DOHH2 (cell line): ENCODE results near the gene COPZ1.
A peak's percentile ranks its signal among the peaks of the same experiment; 100 is the strongest.

Experiments
- H3F3A ChIP-seq: fragments of 200-600 bp; sonication (generic), shearing (Covaris generic); 2 replicates; pipeline ENCODE4 v1.6.0; 2016; ENCODE audit warnings: antibody characterized with exemption, mild to moderate bottlenecking; ENCODE audit not compliant: control insufficient read depth, insufficient read depth
- H3K27ac ChIP-seq: fragments of 200-600 bp; sonication (generic); 2 replicates; pipeline ENCODE4 v1.5.1; 2014; ENCODE audit warnings: low read depth, mild to moderate bottlenecking, low read length, moderate library complexity
- H3K27me3 ChIP-seq: fragments of 200-600 bp; sonication (generic); 2 replicates; pipeline ENCODE4 v1.6.1; 2014; ENCODE audit warnings: mild to moderate bottlenecking, low read length, mixed read lengths; ENCODE audit not compliant: control insufficient read depth
- H3K36me3 ChIP-seq: fragments of 200-600 bp; sonication (generic); 2 replicates; pipeline ENCODE4 v1.6.1; 2014; ENCODE audit warnings: mild to moderate bottlenecking, low read length, moderate library complexity, mixed read lengths; ENCODE audit not compliant: control insufficient read depth
- H3K4me1 ChIP-seq: fragments of 200-600 bp; sonication (generic); 2 replicates; pipeline ENCODE4 v1.6.1; 2014; ENCODE audit warnings: mild to moderate bottlenecking, low read length, mixed read lengths; ENCODE audit not compliant: control insufficient read depth
- H3K4me2 ChIP-seq: fragments of 200-600 bp; sonication (generic); 2 replicates; pipeline ENCODE4 v1.6.0; 2014; ENCODE audit warnings: mild to moderate bottlenecking, low read length, moderate library complexity
- H3K4me3 ChIP-seq: fragments of 200-600 bp; sonication (generic); 2 replicates; pipeline ENCODE4 v1.5.1; 2014; ENCODE audit warnings: mild to moderate bottlenecking, low read length, mixed read lengths
- H3K79me2 ChIP-seq: fragments of 200-600 bp; sonication (generic); 2 replicates; pipeline ENCODE4 v1.6.1; 2014; ENCODE audit warnings: mild to moderate bottlenecking, low read length, mixed read lengths; ENCODE audit not compliant: control insufficient read depth
- H3K9me2 ChIP-seq: fragments of 200-600 bp; sonication (generic); replicated peaks from 2 replicates; pipeline ENCODE4 v1.6.1; 2014; ENCODE audit warnings: mild to moderate bottlenecking, low read length, mixed read lengths; ENCODE audit not compliant: control insufficient read depth
- H3K9me3 ChIP-seq: fragments of 200-600 bp; sonication (generic); 2 replicates; pipeline ENCODE4 v1.6.1; 2014; ENCODE audit warnings: antibody characterized with exemption, low read length, mixed read lengths; ENCODE audit not compliant: control insufficient read depth, insufficient read depth
- H4K20me1 ChIP-seq: fragments of 200-600 bp; sonication (generic); 2 replicates; pipeline ENCODE4 v1.6.0; 2014; ENCODE audit warnings: low read depth, mild to moderate bottlenecking, antibody characterized with exemption, low read length, moderate library complexity; ENCODE audit not compliant: control insufficient read depth, insufficient read depth
- EZH2phosphoT487 ChIP-seq: fragments of 200-600 bp; sonication (generic); IDR thresholded peaks from 2 replicates; pipeline ENCODE4 v1.6.1; 2017; ENCODE audit warnings: borderline replicate concordance, mild to moderate bottlenecking, antibody characterized with exemption, low read length, moderate library complexity, mixed read lengths
- TF ChIP-seq, protein P1 (sequence below): fragments of 200-600 bp; sonication (generic); IDR thresholded peaks from one replicate; pipeline ENCODE4 v1.5.1; 2014; ENCODE audit warnings: antibody characterized with exemption, mild to moderate bottlenecking, low read depth, low read length; ENCODE audit not compliant: poor library complexity, severe bottlenecking

COPZ1 gene

DNA sequence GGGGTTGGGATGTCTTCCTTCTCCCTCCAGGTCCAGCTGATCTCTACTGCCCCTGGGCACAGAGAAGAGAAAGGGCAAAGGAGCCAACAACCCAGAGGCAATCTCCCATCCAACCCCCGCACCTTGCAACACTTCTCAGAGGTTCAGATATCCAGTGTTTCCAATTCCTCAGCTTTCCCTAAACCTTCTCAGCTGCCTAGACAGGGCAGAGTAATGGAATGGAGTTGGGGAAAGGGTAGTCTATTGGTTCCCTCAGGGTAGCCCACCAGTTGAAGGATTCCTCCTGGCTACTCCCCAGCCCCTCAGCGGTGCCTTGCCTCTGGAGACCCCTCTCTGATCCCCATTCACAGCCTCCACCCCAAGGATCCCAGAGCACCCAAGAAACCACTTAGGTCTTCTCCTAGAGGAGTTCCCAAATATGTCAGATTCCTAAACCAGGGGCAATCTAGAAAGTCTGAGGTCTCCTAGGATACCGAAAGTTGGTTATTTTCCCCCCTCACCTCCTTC is 24.7 kb upstream of the COPZ1 start:
- H3K27ac ChIP-seq: no peak overlapping the region
- H4K20me1 ChIP-seq: 0 out of 2 replicates have a peak, but pooled peaks cover 3% of the 10 kb centered on the region
- peaks cover 6% of the 10 kb centered on the region for H3K4me1 ChIP-seq
- H3K4me2 ChIP-seq: peak overlapping the region; percentile 16; the same call in 1 of the 2 replicates
- H3K9me2 ChIP-seq: no peaks in the 10 kb centered on the region
- peaks cover 62% of the 10 kb centered on the region for H3K27me3 ChIP-seq
- no peaks in the 10 kb centered on the region for H3K36me3 ChIP-seq
- no peaks in the 10 kb centered on the region for H3K79me2 ChIP-seq
- H3F3A ChIP-seq: no peaks in the 10 kb centered on the region
- TF ChIP-seq, protein P1, sequence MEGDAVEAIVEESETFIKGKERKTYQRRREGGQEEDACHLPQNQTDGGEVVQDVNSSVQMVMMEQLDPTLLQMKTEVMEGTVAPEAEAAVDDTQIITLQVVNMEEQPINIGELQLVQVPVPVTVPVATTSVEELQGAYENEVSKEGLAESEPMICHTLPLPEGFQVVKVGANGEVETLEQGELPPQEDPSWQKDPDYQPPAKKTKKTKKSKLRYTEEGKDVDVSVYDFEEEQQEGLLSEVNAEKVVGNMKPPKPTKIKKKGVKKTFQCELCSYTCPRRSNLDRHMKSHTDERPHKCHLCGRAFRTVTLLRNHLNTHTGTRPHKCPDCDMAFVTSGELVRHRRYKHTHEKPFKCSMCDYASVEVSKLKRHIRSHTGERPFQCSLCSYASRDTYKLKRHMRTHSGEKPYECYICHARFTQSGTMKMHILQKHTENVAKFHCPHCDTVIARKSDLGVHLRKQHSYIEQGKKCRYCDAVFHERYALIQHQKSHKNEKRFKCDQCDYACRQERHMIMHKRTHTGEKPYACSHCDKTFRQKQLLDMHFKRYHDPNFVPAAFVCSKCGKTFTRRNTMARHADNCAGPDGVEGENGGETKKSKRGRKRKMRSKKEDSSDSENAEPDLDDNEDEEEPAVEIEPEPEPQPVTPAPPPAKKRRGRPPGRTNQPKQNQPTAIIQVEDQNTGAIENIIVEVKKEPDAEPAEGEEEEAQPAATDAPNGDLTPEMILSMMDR: no peak
- no peak for TF ChIP-seq EZH2phosphoT487
- H3K4me3 ChIP-seq: no peak overlapping the region
- no peaks in the 10 kb centered on the region for H3K9me3 ChIP-seq

DNA sequence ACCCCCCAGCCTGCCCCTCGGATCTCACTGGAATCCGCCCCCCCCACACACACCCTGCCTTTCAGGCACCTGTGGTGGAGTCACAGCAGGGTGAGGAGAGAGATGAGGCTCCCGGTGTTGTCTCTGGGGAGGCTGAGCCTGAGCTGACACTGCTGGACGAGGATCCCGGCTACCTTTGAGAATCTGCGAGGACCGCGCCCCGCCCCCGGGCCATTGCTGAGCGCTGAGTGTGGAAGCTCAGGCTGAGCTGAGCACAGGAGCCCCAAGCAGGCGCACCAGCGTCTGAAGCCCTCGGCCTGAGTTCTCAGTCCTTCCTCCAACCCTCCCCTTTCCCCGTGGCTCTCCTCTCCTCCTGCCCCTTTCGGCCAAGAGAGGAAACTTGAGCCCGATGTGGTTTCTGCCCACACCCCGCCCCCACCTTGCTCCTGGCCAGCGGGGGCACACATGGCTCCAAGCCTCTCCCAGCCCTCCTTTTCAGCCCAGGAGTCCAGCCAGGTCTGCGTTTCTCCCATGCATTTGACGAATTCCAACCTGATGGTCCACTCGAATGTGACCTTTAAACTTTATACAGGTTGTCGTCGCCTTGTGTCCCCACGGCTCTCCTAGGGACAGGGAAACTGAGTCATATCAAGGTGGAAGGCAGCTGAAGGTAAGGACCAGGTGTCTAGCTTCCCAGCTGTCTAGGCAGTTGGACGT is 24.1 kb upstream of the COPZ1 start, which contains the start of gene NFE2:
Gene NFE2 (minus strand): TSS at position 284 of the 696 bp plus-strand sequence. CDS start 5,767 bp downstream, outside the sequence.
- Histone ChIP-seq H3K4me3 (no peak within 1 kb of the TSS), H3K9me3 (no peaks in the 10 kb centered on the region), H3K79me2 (no peaks in the 10 kb centered on the region), H3K27me3 (peaks cover 62% of the 10 kb centered on the region), H3K27ac (no peak within 1 kb of the TSS), H3K9me2 (no peaks in the 10 kb centered on the region), H3K4me2 (peak within 1 kb of the TSS; percentile 16; the same call in 1 of the 2 replicates), H3K36me3 (no peaks in the 10 kb centered on the region), H4K20me1 (0 out of 2 replicates have a peak, but pooled peaks cover 3% of the 10 kb centered on the region), H3K4me1 (peaks cover 6% of the 10 kb centered on the region), H3F3A (no peaks in the 10 kb centered on the region)
- TF ChIP-seq EZH2phosphoT487: 0 out of 2 replicates have a peak, but pooled peaks have one; percentile 59
- TF ChIP-seq, protein P1: no peak

DNA sequence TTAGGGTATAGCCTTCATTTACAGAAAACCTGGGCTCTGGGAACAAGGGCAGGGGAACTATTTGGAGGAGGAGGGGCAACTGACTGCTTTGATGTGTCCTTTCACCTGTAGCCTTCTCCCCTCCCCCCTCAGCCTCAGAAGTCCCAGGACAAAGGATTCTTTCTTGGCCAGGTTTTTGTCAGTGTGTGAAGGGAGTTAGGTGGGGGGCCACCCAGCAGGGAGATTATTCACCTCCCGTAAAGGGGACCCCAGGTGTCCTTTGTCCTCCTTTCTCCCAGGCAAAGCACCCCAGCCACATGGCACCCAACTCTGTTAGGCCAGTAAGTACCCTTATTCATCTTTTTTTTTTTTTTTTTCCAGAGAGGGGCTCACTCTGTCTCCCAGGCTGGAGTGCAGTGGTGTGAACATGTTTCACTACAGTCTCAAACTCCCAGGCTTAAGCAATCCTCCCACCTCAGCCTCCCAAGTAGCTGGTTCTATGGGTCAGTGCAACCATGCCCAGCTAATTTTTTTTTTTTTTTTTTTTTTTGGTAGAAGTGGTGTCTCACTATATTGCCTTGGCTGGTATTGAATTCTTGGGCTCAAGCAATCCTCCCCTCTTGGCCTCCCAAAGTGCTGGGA is 23.4 kb upstream of the COPZ1 start:
- H3K4me2 ChIP-seq: no peak overlapping the region
- no peak for TF ChIP-seq EZH2phosphoT487
- TF ChIP-seq, protein P1: no peak

More for the DNA sequence above, 23.4 kb upstream of the COPZ1 start:
- Histone ChIP-seq H3F3A (no peaks in the 10 kb centered on the region), H3K27me3 (peaks cover 62% of the 10 kb centered on the region), H3K36me3 (no peaks in the 10 kb centered on the region), H4K20me1 (0 out of 2 replicates have a peak, but pooled peaks cover 3% of the 10 kb centered on the region), H3K79me2 (no peaks in the 10 kb centered on the region), H3K9me3 (no peaks in the 10 kb centered on the region), H3K27ac (no peak overlapping the region), H3K9me2 (no peaks in the 10 kb centered on the region), H3K4me3 (no peak overlapping the region), H3K4me1 (peaks cover 6% of the 10 kb centered on the region)
